ENCODE data around the gene KRTAP10-8.
"Not testable (repeated sequence)": the region's sequence is repeated elsewhere in the genome, so short reads cannot be mapped to it uniquely, and the experiment has no call there.

KRTAP10-8 gene, protein sequence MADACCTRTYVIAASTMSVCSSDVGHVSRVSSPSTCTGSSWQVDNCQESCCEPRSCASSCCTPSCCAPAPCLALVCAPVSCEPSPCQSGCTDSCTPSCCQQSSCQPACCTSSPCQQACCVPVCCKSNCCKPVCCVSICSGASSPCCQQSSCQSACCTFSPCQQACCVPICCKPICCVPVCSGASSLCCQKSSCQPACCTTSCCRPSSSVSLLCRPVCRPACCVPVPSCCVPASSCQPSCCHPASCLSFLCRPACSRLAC

DNA sequence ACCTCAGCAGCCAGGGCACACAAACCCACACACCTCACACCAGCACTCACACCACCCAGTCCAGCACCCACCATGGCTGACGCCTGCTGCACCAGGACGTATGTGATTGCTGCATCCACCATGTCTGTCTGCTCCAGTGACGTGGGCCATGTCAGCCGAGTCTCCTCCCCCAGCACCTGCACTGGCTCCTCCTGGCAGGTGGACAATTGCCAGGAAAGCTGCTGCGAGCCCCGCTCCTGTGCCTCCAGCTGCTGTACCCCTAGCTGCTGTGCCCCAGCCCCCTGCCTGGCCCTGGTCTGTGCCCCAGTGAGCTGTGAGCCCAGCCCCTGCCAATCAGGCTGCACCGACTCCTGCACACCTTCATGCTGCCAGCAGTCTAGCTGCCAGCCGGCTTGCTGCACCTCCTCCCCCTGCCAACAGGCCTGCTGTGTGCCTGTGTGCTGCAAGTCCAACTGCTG lies at the start of gene KRTAP10-8:
Gene KRTAP10-8 (plus strand): TSS at position 51 of the 458 bp plus-strand sequence. CDS start 22 bp downstream, at position 73.
- DNase-seq (ENCODE audit: low spot score), result no peak

DNA sequence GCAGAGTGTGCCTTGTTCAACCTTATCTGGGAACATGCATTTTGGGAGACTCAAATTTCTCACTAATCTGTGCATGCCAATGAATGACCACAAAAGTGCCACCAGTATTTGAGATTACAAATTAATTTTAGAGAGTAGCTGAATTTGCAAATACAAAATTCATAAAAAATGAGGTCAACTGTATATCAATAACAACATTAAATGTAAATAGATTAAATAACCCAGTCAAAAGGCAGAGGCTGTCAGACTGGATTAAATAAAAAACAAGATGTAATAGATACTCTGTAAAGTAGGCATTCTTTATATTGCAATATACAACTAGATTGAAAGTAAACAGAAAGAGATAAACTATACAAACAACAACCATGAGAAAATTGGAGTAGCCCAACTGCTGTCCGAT lies 47.8 kb upstream of the KRTAP10-8 start:
- no peak for DNase-seq (ENCODE audit: low spot score)

DNA sequence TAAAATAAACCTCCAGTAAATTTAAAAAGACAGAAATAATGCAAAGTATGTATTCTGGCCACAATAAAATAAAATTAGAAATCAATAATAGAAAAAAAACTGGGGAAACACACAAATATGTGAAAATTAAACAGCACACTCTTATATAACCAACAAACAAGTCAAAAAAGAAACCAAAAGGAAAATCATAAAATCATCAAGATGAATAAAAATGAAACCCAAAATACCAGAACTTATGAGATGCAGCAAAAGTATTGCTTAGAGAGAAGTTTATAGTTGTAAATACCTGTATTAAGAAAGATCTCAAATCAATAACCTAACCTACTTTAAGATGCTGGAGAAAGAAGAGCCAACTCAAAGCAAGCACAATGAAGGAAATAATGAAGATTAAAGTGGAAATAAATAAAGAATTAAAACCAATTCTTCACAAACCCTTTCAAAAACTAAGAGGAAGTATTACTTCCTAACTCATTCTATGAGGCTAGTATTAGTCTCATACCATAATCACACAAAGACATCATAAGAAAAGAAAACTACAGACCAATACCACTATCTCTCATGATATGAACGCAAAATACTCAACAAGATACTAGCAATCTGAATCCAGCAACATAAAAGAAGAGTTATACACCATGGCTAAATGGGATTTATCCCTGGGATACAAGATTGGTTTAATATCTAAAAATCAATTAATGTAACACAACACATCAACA lies 46.8 kb upstream of the KRTAP10-8 start:
- no peak for DNase-seq (ENCODE audit: low spot score)

DNA sequence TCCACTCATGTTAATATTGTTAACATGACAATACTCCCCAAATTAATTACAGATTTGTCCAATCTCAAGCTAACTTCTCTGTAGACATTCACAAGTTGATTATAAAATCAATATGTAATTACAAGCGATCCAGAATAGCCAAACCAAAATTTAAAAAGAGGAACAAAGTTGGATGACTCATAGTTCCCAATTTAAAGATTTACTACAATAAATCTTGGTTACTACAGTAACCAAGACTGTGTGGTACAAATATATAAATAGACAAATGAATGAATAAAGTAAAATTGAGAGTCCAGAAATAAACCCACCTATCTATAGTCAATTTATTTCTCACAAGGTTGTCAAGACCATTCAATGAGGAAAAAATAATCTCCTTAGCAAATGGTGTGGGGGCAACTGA lies 45.5 kb upstream of the KRTAP10-8 start:
- DNase-seq (ENCODE audit: low spot score), result no peak

DNA sequence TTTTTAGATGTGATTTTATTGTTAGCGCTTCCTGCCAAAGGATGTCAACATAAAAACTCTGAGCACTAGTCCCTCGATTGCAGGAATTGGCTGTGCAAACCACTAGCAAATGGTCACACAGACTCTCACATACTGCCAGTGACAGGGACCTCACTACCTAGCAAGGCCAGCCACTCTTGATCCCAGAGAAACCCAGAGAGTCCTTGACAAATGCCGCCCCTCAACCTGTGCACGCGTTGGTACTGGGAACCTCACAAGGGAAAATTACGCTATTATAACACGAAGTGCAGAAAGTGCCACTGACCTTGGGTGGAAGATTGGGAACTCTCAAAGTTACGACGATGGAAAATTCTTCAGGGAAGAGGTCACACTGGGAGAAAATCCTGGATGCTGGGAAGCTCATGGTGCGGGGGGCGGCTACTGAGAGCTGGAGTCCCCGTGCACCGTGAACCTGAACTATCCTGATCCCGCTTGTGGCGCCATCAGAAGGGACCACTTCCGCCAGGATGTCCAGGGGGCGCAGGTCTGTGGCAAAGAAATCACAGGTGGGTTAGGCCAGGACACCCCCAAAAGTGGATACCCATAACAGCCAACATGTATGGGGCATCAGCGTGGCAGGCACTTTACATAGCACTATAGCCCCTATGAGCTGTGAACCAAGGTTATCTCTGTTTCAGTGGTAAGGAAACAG lies 44.3 kb upstream of the KRTAP10-8 start:
- no peak for DNase-seq (ENCODE audit: low spot score)

DNA sequence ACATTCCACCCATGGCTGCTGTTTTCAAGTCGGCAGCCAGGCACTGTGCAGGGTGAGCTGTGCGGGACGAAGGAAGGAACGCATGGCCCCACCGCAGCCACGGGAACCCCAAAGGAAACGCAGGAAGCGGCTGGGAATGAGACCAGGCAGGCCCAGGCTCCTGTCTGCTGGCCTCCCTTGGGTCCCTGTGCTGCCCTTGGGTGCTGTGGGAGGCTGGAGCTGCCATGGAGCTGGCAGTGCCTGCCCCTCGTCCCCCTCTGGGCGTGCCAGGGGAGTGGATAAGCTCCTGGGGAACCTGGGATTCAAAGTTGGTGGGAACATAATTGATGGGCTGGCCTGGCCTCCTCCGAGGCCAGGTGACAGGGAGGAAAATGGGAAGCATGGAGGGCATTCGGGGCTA lies 43.6 kb upstream of the KRTAP10-8 start:
- DNase-seq (ENCODE audit: low spot score), result no peak

DNA sequence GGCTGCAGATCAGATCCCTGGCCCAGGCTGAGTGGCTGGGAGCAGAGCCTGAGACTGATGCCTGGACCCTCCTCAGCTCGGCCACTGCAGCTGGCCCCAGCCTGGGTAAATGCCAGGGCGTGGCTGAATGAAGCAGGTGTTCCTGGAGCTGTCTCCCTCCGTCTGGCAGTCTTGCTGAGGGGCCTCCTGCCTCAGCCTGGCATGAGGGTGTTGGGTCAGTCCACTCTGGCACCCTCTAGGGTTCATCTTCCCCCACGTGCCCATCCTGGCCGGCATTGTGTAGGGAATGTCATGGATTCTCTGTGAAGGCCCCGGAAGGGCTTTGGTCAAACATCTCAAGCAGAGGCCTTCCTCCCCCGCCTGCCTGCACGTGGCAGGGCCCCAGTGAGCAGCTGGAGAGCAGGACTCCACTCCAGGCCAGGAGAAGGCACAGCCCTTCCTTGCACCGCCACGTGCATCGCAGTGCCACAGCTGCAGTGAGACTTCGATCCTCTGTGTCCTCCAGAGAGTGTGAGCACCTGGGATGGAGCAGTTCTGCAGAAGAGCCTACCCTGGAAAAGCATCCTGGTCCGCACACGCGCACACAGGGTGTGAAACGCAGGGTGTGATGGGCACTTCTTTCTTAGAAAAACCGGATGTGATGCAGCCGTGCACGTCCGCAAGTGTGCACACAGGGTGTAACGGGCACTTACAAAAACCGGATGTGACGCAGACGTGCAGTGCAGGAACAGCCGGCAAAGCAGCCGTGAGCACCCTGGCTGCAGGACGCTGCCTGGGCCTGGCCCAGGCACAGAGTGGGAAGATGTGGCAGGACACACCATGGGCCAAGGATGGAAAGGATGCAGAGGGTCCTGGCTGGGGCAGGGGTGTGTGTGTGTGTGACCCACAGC lies 43.0 kb upstream of the KRTAP10-8 start:
- DNase-seq (ENCODE audit: low spot score), result no peak

DNA sequence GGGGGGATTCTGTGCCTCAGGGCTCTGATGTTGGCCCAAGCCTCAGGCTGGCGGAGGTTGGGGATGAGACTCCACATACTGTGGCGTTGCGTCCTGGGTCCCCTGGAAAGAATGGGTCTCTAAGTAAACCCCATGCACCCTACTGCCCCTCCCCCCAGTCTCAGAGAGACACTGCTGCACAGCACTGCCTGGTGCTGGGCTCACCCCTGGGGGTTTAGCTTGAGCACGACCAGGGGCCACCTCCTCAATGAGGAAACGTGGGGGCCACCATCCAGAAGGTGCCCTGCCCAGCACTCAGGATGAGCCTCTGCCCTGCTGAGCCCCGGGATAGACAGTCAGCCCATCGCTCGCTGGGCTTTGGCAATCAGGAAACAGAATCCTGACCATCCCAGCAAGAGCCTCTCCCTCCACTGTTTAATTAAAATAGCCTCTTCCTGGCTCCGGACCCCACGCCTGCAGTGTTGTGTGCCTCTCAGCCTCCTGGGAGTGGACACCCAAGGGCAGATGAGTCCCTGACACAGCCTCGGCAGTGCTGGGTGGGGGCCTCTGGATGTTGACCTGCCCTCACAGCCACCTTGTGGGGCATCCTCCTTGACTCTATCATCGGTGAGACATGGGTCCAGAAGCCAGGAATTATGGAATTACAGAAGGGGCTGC lies 41.9 kb upstream of the KRTAP10-8 start:
- no peak for DNase-seq (ENCODE audit: low spot score)

DNA sequence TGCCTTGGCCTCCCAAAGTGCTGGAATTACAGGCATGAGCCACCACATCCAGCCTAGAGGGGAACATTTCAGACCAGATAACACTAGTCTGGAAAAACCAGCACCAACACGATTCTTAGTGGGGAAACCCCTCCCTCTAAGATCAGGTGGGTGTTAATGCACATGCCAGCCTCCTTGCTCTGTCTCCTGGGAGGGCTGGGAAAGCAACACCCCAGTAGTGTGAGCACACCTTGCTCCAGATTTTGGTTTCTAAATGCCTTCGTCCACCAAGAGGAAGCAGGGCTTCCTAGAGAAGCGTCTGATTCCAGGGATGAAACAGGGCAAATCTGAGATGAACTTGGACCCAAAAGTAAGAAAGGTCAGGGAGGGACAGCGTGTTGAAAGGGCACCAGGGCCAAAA lies 40.6 kb upstream of the KRTAP10-8 start:
- no peak for DNase-seq (ENCODE audit: low spot score)

DNA sequence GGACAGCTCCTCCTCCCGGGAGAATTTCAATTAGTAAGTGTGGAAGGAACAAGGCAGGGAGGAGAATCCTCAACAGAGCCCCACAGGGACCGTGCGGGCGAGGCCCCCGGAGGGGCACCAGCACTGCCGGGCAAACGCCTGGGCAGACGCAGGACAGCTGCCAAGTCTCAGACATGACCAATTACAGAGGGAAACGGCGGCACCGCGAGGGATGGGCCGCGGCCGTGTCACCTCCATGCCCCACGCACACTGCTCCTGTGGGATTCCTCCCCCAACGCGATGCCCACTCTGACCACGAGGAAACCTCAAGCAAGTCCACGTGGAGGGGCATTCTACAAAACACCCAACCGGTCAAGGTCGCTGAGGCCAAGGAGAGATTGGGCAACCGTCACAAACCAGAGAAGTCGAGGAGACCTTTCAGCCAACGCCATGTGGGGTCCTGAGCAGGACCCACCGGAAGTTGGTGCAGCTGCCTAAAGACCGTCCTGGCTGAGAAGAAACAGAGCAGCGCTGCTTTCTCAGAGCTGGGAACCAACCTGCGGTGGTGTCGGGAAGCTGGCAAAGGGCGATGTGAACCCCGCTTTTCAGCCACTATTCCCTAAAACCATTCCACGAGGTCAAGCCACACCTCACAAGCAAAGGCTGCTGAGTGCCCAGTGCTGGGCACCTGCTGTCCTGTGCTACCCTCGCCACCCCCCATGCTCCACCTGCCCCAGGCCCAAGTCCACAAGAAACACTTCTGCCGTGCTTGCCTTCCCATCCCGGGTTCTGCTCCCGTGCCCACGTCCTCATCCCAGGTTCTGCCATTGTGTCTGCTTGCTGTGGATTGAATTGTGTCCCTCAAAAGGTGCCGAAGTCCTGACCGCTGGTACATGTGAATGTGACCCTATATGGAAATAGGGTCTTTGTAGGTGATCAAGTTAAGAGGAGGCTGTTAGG lies 39.8 kb upstream of the KRTAP10-8 start:
- DNase-seq (ENCODE audit: low spot score), result no peak

DNA sequence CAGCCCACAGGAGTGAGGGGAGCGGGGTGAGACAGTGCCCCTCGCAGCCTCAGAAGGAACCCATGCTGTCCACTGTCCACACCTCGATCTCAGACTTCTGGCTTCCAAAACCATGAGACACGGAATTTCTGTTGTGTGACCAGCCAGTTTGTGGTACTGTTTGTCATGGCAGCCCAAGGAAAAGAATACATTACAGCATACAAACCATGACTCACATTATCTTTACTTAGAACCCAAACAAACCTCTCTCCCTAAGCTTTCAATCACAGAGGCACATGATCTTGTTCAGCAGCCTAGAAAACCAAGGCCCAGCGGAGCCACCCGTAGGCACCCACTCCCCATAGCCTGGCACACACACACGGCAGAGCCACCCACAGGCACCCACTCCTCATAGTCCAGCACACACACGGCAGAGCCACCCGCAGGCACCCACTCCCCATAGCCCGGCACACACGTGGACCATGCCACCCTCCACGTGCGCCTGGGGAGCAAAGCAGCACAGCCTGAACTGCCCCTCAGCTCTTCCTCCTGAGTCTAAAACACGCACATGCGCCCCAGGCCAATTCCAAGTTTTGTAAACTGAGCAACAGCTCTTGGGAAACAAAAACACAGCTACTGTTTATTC lies 38.8 kb upstream of the KRTAP10-8 start:
- no peak for DNase-seq (ENCODE audit: low spot score)

DNA sequence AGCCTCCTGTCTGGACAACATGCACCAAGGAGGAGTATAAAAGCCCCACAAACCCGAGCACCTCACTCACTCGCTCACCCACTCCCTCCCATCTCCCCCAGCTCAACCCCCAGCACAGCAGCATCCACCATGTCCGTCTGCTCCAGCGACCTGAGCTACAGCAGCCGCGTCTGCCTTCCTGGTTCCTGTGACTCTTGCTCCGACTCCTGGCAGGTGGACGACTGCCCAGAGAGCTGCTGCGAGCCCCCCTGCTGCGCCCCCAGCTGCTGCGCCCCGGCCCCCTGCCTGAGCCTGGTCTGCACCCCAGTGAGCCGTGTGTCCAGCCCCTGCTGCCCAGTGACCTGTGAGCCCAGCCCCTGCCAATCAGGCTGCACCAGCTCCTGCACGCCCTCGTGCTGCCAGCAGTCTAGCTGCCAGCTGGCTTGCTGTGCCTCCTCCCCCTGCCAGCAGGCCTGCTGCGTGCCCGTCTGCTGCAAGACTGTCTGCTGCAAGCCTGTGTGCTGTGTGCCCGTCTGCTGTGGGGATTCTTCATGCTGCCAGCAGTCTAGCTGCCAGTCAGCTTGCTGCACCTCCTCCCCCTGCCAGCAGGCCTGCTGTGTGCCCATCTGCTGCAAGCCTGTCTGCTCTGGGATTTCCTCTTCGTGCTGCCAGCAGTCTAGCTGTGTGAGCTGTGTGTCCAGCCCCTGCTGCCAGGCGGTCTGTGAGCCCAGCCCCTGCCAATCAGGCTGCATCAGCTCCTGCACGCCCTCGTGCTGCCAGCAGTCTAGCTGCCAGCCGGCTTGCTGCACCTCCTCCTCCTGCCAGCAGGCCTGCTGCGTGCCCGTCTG lies 38.0 kb upstream of the KRTAP10-8 start, which contains the start of gene KRTAP10-4:
Gene KRTAP10-4 (plus strand): TSS at position 100 of the 827 bp plus-strand sequence. CDS start 30 bp downstream, at position 130.
- not testable (repeated sequence) for DNase-seq (ENCODE audit: low spot score)

DNA sequence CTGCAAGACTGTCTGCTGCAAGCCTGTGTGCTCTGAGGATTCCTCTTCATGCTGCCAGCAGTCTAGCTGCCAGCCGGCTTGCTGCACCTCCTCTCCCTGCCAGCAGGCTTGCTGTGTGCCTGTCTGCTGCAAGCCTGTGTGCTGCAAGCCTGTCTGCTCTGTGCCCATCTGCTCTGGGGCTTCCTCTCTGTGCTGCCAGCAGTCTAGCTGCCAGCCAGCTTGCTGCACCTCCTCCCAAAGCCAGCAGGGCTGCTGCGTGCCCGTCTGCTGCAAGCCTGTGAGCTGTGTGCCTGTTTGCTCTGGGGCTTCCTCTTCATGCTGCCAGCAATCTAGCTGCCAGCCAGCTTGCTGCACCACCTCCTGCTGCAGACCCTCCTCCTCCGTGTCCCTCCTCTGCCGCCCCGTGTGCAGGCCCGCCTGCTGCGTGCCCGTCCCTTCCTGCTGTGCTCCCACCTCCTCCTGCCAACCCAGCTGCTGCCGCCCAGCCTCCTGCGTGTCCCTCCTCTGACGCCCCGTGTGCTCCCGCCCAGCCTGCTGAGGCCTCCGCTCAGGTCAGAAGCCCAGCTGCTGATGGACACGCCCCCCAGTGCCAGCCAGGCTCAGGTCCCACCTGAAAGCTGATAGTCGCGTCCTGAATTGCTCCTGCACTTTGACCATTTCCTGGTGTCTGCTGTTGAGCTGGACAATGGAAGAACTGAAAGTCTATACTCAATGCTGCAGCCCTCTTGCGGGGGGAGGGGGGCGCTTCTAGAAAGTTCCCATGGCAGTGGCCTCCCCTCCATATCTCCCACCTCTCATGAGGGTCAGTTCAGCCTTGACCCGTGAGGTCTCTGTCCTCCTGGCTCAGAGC lies 37.2 kb upstream of the KRTAP10-8 start:
- DNase-seq (ENCODE audit: low spot score), result no peak

DNA sequence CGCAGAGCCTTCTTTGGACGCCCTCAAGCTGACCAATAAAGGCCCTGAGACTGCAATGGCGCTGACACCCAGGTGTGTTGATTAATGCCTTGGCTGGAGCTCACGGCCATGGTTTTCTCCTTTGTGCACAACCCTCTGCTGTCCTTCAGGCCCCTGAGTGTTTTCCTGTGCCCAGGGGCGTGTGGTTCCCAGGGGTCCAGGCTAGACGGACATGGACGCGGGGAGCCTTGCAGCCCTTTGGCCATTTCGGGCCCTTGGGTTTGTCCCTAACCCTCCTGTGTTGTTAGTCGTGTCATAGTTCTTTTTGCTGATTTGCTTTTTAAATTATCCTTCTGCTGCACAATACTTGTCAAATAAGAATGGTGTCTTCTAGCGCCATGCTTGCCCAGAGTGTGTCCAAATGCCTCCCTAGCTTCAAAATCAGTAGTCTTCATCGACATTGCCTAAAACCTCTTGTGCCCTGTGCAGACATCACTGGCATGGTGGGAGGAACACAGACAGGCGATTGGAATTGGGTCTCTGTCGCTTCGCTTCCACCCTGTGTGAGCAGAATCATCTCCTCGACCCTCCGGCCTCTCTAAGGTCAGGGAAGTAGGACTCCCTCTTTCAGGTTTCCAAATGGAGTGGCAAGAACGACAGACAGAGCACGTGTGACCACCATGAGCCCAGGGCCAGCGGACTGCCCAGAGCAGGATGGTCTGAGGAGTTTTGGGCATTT lies 36.4 kb upstream of the KRTAP10-8 start:
- no peak for DNase-seq (ENCODE audit: low spot score)

DNA sequence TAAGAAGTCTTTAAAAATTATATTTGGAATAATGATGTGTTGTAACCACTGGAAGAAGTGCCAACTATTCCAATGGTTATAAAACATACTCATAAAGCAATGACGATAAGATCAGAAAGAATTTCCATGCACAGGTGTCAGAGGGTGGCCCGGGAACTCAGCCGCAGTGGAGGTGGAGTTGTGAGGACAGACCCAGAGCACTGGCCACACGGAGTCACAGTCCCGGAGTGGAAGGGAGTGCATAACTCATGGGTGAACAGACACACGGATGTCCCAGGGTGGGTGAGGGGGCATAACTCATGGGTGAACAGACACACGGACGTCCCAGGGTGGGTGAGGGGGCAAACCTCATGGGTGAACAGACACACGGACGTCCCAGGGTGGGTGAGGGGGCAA lies 35.9 kb upstream of the KRTAP10-8 start:
- no peak for DNase-seq (ENCODE audit: low spot score)

DNA sequence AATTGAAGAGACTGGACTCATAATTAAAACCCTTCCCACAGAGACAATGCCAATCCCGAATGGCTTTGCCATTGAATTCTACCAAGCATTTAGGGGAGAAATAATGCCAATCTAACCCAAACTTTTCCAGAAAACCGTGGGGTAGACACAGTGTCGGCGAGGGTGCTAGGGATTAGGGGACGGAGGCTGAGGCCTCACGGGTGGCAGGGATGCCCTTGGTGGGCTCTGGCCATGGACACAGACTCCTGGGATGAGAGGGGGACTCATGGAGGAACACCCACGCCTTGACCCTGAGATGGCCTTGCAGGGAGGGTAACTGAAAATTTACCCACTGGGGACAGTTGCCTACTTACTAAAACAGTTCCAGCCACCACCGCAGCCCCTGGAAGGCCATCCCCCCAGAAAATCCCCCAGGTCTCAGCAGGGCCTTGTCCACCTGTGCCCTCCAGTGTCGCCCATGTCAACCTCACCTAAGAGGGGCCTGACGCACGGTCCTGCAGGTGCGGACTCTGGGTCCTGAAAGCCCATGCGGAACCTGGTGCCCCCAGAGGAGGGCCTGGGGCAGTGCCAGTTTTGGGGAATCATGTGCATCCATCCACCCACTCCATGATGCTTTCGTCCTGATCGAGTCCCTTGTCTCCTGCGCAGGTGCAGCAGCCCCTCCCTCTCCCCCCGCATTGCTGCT lies 33.4 kb upstream of the KRTAP10-8 start:
- DNase-seq (ENCODE audit: low spot score), result no peak
